ENCODE measurements around the gene P2RY12.

P2RY12 gene

DNA sequence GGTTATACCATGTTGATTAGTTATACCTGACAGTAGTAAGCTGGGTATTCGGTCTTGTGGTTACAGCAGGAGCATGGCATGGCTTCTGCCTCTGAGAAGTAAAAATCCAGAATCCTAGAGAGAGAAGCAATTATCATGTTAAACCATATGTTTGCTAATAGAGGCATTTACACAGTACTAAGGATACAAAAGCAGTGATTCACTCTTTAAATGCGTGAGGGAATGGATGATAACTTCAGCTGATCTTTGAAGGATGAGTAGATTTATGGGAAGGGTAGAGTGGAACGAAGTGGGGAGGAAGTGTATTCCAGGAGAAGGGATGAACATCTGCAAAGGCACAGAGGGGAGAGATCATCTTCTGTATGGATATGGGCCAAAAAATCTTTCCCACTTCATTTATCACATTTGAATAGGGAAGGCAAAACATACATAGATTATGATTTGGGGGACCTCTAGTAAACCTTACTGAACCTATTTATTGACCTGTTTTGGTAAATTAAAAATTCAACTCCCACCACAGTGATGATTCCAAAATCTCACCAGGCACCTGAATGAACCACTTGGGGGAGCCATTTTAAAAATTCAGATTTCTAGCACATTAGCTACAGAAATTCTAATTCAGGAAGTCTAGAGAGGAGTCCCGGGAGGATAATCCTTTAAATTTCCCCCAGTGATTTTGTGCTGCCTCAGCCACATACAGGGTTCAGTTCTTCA is 41.2 kb upstream of the P2RY12 start:
- TF ChIP-seq, protein P1, sequence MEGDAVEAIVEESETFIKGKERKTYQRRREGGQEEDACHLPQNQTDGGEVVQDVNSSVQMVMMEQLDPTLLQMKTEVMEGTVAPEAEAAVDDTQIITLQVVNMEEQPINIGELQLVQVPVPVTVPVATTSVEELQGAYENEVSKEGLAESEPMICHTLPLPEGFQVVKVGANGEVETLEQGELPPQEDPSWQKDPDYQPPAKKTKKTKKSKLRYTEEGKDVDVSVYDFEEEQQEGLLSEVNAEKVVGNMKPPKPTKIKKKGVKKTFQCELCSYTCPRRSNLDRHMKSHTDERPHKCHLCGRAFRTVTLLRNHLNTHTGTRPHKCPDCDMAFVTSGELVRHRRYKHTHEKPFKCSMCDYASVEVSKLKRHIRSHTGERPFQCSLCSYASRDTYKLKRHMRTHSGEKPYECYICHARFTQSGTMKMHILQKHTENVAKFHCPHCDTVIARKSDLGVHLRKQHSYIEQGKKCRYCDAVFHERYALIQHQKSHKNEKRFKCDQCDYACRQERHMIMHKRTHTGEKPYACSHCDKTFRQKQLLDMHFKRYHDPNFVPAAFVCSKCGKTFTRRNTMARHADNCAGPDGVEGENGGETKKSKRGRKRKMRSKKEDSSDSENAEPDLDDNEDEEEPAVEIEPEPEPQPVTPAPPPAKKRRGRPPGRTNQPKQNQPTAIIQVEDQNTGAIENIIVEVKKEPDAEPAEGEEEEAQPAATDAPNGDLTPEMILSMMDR (IDR thresholded peaks at IDR 0.05; ENCODE audit: control insufficient read depth, extremely low read depth, insufficient read depth): peak; percentile 22; the same call in 1 of the 2 replicates
- H3K4me3 ChIP-seq (ENCODE audit: low read depth, low read length): no peak overlapping the region
- no peak for DNase-seq (ENCODE audit: low read depth)

GRCh38 chr3:151423091-151423490 is 38.5 kb upstream of the P2RY12 start:
- TF ChIP-seq, protein P1 (IDR thresholded peaks at IDR 0.05; ENCODE audit: control insufficient read depth, extremely low read depth, insufficient read depth): no peak
- no peak for DNase-seq (ENCODE audit: low read depth)
- H3K4me3 ChIP-seq (ENCODE audit: low read depth, low read length): no peak overlapping the region

GRCh38 chr3:151421938-151422337 is 37.4 kb upstream of the P2RY12 start:
- TF ChIP-seq, protein P1 (IDR thresholded peaks at IDR 0.05; ENCODE audit: control insufficient read depth, extremely low read depth, insufficient read depth): no peak
- no peak for DNase-seq (ENCODE audit: low read depth)

GRCh38 chr3:151419806-151420205 is 35.3 kb upstream of the P2RY12 start:
- no peak overlapping the region for H3K4me3 ChIP-seq (ENCODE audit: low read depth, low read length)
- TF ChIP-seq, protein P1 (IDR thresholded peaks at IDR 0.05; ENCODE audit: control insufficient read depth, extremely low read depth, insufficient read depth): no peak
- DNase-seq (ENCODE audit: low read depth): no peak

More at GRCh38 chr3:151421938-151422337, 37.4 kb upstream of the P2RY12 start:
- no peak overlapping the region for H3K4me3 ChIP-seq (ENCODE audit: low read depth, low read length)

GRCh38 chr3:151415289-151415688 is 30.7 kb upstream of the P2RY12 start:
- TF ChIP-seq, protein P1 (IDR thresholded peaks at IDR 0.05; ENCODE audit: control insufficient read depth, extremely low read depth, insufficient read depth): no peak
- no peak for DNase-seq (ENCODE audit: low read depth)
- no peak overlapping the region for H3K4me3 ChIP-seq (ENCODE audit: low read depth, low read length)

- TF ChIP-seq, protein P1 (IDR thresholded peaks at IDR 0.05; ENCODE audit: control insufficient read depth, extremely low read depth, insufficient read depth): no peak
- H3K4me3 ChIP-seq (ENCODE audit: low read depth, low read length): no peak overlapping the region
- no peak for DNase-seq (ENCODE audit: low read depth)
Observed at GRCh38 chr3:151412989-151413388, 28.4 kb upstream of the P2RY12 start.
